NCI-H226 (cell line): ENCODE results near the gene APMAP.
"Not testable (repeated sequence)": the region's sequence is repeated elsewhere in the genome, so short reads cannot be mapped to it uniquely, and the experiment has no call there.

ENCODE experiments used
- DNase-seq: peaks from one replicate; pipeline ENCODE4 v3.0.0-alpha.2; 2015

APMAP gene

GRCh38 chr20:24929867-24930723 lies 62.5 kb downstream of the APMAP start:
- DNase-seq = not testable (repeated sequence)

- DNase-seq = not testable (repeated sequence)
These were observed 63.3 kb downstream of the APMAP start for GRCh38 chr20:24929259-24929658.

GRCh38 chr20:24920706-24921105 lies 71.8 kb downstream of the APMAP start:
- not testable (repeated sequence) for DNase-seq

GRCh38 chr20:24919665-24920064 lies 72.9 kb downstream of the APMAP start:
- not testable (repeated sequence) for DNase-seq

- no peak for DNase-seq
These were observed 73.7 kb downstream of the APMAP start for GRCh38 chr20:24918579-24919566.

GRCh38 chr20:24917797-24918578 lies 74.6 kb downstream of the APMAP start:
- peak; percentile 18 for DNase-seq

GRCh38 chr20:24917056-24917455 lies 75.5 kb downstream of the APMAP start:
- DNase-seq = no peak

- no peak for DNase-seq
These were observed 76.1 kb downstream of the APMAP start for GRCh38 chr20:24916412-24916811.

GRCh38 chr20:24915892-24916291 lies 76.7 kb downstream of the APMAP start:
- DNase-seq = no peak

- DNase-seq = no peak
These were observed 77.1 kb downstream of the APMAP start for GRCh38 chr20:24915440-24915839.

GRCh38 chr20:24914388-24915241 lies 77.9 kb downstream of the APMAP start:
- DNase-seq = no peak

- no peak for DNase-seq
These were observed 79.4 kb downstream of the APMAP start for GRCh38 chr20:24913076-24913628.
